Gastroesophageal sphincter (tissue), 3 donors: ENCODE data around the gene SLC27A1.

Source experiments
- EP300 ChIP-seq: sonication (generic); formaldehyde crosslinking; IDR thresholded peaks from one replicate; pipeline ENCODE4 v1.6.1; 2017; ENCODE audit warnings: antibody characterized with exemption, mild to moderate bottlenecking
- POLR2A ChIP-seq, 2 donors: fragments of 450-650 bp; IDR thresholded peaks; one replicate each; pipeline ENCODE4 v1.6.1; 2017; ENCODE audit warnings: antibody characterized with exemption in 2 of 2, mild to moderate bottlenecking in 2 of 2, moderate library complexity in 1 of 2
- POLR2AphosphoS5 ChIP-seq: sonication (generic); formaldehyde crosslinking; IDR thresholded peaks from one replicate; pipeline ENCODE4 v1.6.1; 2017; ENCODE audit warnings: antibody characterized with exemption
- TF ChIP-seq, protein P1 (sequence below), 4 experiments: fragments of 200-600 bp in 2 of 4; fragments of 450-650 bp in 2 of 4; sonication (generic) in 1 of 4; IDR thresholded peaks; one replicate each; pipeline ENCODE4 v1.5.1; 2017 to 2019; ENCODE audit warnings: antibody characterized with exemption in 4 of 4, mild to moderate bottlenecking in 2 of 4, moderate library complexity in 2 of 4

GRCh38 chr19:17515408-17516149 lies 45.3 kb downstream of the SLC27A1 start:
- no peak for TF ChIP-seq POLR2AphosphoS5
- TF ChIP-seq, protein P1, sequence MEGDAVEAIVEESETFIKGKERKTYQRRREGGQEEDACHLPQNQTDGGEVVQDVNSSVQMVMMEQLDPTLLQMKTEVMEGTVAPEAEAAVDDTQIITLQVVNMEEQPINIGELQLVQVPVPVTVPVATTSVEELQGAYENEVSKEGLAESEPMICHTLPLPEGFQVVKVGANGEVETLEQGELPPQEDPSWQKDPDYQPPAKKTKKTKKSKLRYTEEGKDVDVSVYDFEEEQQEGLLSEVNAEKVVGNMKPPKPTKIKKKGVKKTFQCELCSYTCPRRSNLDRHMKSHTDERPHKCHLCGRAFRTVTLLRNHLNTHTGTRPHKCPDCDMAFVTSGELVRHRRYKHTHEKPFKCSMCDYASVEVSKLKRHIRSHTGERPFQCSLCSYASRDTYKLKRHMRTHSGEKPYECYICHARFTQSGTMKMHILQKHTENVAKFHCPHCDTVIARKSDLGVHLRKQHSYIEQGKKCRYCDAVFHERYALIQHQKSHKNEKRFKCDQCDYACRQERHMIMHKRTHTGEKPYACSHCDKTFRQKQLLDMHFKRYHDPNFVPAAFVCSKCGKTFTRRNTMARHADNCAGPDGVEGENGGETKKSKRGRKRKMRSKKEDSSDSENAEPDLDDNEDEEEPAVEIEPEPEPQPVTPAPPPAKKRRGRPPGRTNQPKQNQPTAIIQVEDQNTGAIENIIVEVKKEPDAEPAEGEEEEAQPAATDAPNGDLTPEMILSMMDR (IDR thresholded peaks at IDR 0.05), result no peak
- no peak for TF ChIP-seq POLR2A (IDR thresholded peaks at IDR 0.05)
- TF ChIP-seq EP300, result no peak
